Ovary (tissue), 3 donors: ENCODE results near the gene SPTSSB.

ENCODE experiments used
- EP300 ChIP-seq: sonication (generic); formaldehyde crosslinking; IDR thresholded peaks from one replicate; pipeline ENCODE4 v1.6.1; 2017; ENCODE audit warnings: antibody characterized with exemption
- TF ChIP-seq, protein P1 (sequence below), 3 donors: fragments of 450-650 bp in 2 of 3; fragments of 200-600 bp in 1 of 3; IDR thresholded peaks; one replicate each; pipeline versions ENCODE4 v1.5.1 to v1.8.0; 2016 to 2022; ENCODE audit warnings: antibody characterized with exemption in 3 of 3, mild to moderate bottlenecking in 1 of 3
- donor health status: DM: no; HTN: no; CAD: no.

DNA sequence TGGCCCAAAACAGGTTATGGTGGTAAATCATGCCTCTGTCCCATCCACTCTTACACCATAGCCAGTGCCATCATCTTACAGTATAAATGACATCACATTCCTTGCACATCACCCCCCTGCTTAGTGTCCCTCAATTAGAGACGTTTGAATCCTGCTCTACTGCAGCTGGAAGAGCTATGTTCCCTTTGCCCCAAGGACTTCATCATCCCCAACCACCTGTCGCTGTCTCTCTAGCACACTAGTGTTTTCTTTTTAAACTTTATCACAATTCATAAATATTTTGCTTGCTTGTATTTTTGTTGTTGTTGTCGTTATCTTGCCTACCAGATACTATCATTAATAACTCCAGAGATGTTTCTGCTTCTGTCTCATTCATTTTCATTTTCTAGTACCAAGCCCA is 28.7 kb downstream of the SPTSSB start:
- TF ChIP-seq, protein P1, sequence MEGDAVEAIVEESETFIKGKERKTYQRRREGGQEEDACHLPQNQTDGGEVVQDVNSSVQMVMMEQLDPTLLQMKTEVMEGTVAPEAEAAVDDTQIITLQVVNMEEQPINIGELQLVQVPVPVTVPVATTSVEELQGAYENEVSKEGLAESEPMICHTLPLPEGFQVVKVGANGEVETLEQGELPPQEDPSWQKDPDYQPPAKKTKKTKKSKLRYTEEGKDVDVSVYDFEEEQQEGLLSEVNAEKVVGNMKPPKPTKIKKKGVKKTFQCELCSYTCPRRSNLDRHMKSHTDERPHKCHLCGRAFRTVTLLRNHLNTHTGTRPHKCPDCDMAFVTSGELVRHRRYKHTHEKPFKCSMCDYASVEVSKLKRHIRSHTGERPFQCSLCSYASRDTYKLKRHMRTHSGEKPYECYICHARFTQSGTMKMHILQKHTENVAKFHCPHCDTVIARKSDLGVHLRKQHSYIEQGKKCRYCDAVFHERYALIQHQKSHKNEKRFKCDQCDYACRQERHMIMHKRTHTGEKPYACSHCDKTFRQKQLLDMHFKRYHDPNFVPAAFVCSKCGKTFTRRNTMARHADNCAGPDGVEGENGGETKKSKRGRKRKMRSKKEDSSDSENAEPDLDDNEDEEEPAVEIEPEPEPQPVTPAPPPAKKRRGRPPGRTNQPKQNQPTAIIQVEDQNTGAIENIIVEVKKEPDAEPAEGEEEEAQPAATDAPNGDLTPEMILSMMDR (IDR thresholded peaks at IDR 0.05): no peak
- no peak for TF ChIP-seq EP300
